Glutamatergic neuron (in vitro differentiated cells): ENCODE measurements around the gene VCPKMT. TPM values are rescaled to one million over a fixed set of nuclear protein-coding genes. Genes with fewer than 3 reads are reported as not detected.

Experiments used
- DNase-seq: peaks from one replicate; pipeline ENCODE4 v3.0.0; 2022
- H3K27ac Mint-ChIP-seq: one replicate; pipeline ENCODE4 v1.8.0; 2020; ENCODE audit warnings: mild to moderate bottlenecking, mixed read lengths, inconsistent platforms; ENCODE audit not compliant: unreplicated experiment
- H3K27me3 Mint-ChIP-seq: one replicate; pipeline ENCODE4 v1.8.0; 2020; ENCODE audit warnings: mild to moderate bottlenecking, moderate library complexity, mixed read lengths, inconsistent platforms; ENCODE audit not compliant: unreplicated experiment
- H3K36me3 Mint-ChIP-seq: one replicate; pipeline ENCODE4 v1.8.0; 2020; ENCODE audit warnings: mild to moderate bottlenecking, mixed read lengths, inconsistent platforms; ENCODE audit not compliant: unreplicated experiment
- H3K4me1 Mint-ChIP-seq: one replicate; pipeline ENCODE4 v1.8.0; 2020; ENCODE audit warnings: mild to moderate bottlenecking, low read depth, mixed read lengths, inconsistent platforms; ENCODE audit not compliant: unreplicated experiment
- H3K4me3 Mint-ChIP-seq: one replicate; pipeline ENCODE4 v1.8.0; 2020; ENCODE audit warnings: mild to moderate bottlenecking, mixed read lengths, inconsistent platforms; ENCODE audit not compliant: unreplicated experiment
- H3K9me3 Mint-ChIP-seq: one replicate; pipeline ENCODE4 v1.8.0; 2020; ENCODE audit warnings: mild to moderate bottlenecking, moderate library complexity, mixed read lengths, inconsistent platforms; ENCODE audit not compliant: unreplicated experiment
- CTCF ChIP-seq: fragments of 200-600 bp; sonication (generic); IDR thresholded peaks from one replicate; pipeline ENCODE4 v1.5.0; 2021; ENCODE audit not compliant: partially characterized antibody, unreplicated experiment
- total RNA-seq: library from RNA; stranded (reverse); fragmentation: NEBNext Ultra II Directional; extraction: Animal tissue kit (Norgen Biotek cat#: 25700); gene quantifications from one replicate; pipeline ENCODE4 v1.2.1, GENCODE V29; 2021; ENCODE audit not compliant: unreplicated experiment

The VCPKMT gene
- total RNA-seq, 1 donor from 2014 or later, result 12.9 TPM

- H3K27me3 Mint-ChIP-seq, result no peaks in the 10 kb centered on the region
- no peak overlapping the region for H3K27ac Mint-ChIP-seq
- no peaks in the 10 kb centered on the region for H3K36me3 Mint-ChIP-seq
- no peak for DNase-seq
- TF ChIP-seq CTCF, result no peak
- peaks cover 7% of the 10 kb centered on the region for H3K9me3 Mint-ChIP-seq
- peaks cover 18% of the 10 kb centered on the region for H3K4me1 Mint-ChIP-seq
- H3K4me3 Mint-ChIP-seq, result no peak overlapping the region
Observed at GRCh38 chr14:50059763-50060616, 56.4 kb downstream of the VCPKMT start.

Other genes with a start within 250 kb of the VCPKMT start
- gene ARF6, start 223.5 kb downstream of the VCPKMT start, total RNA-seq, result 38.8 TPM
- 50.4 TPM for gene SOS2, start 115.0 kb upstream of the VCPKMT start, total RNA-seq
- 6.7 TPM for gene L2HGDH, start 195.7 kb upstream of the VCPKMT start, total RNA-seq
- gene DMAC2L, start 195.8 kb upstream of the VCPKMT start, total RNA-seq, result 22.7 TPM